Measurements from ENCODE around the gene ALPG.
A peak's percentile ranks its signal among the peaks of the same experiment; 100 is the strongest.
"Not testable (repeated sequence)": the region's sequence is repeated elsewhere in the genome, so short reads cannot be mapped to it uniquely, and the experiment has no call there.

The ALPG gene

DNA sequence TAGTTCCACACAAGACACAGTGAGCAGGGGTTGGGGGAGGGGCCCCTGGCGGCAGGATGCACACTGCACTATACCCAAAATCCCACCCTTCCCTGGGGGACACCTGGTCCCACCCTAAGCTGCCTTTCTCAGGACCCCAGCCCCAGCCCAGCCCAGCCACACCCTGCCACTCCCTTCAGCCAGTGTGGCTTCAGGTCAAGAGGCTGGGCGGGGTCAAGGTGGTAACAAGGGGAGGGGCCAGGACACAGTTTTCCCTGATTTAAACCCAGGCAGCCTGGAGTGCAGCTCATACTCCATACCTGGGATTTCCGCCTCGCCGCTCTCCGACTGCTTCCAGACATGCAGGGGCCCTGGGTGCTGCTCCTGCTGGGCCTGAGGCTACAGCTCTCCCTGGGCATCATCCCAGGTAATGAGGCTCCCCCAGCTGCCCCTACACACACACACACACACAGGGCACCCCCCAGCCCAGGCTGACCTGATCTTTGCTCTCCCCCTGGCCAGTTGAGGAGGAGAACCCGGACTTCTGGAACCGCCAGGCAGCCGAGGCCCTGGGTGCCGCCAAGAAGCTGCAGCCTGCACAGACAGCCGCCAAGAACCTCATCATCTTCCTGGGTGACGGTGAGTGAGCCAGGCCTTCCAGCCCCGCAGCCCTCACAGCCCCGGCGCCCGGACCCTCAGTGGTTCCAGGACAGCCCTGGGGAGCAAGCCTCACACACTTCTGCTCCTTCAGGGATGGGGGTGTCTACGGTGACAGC is at the start of gene ALPG:
Gene ALPG, plus strand, starts transcription at position 289 of the 755 bp plus-strand sequence. Its CDS starts 51 bp downstream, at position 340.
- DNase-seq = no peak

- DNase-seq = no peak
Measured at GRCh38 chr2:232361646-232362045, 45.0 kb upstream of the ALPG start.

DNA sequence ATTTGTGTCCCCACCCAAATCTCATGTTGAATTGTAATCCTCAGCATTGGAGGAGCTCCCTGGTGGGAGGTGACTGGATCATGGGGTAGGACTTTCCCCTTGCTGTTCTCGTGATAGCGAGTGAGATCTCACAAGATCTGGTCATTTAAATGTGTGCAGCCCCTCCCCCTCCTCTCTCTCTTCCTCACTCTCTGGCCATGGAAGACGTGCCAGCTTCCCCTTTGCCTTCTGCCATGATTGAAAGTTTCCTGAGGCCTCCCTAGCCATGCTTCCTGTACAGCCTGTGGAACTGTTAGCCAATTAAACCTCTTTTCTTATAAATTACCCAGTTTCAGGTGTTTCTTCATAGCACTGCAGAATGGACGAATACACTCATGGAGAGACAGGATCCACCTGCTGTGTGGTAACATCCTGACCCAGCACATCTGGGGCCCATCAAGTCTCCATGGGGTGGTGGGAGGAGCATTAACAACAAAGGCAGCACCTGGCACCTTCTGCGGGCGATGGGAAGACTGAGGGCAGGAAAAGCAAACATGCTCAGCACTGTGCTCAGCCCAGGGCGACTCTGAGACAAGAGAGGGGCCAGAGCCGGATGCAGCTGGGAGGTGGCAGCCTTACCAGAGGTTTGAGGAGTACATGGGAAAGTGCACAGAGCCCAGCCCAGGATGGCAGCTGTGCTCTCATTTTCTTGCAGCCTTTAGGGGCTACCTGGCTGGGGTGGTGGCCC is 44.3 kb upstream of the ALPG start:
- no peak for DNase-seq

GRCh38 chr2:232363064-232363783 is 43.4 kb upstream of the ALPG start:
- not testable (repeated sequence) for DNase-seq

GRCh38 chr2:232363784-232364615 is 42.6 kb upstream of the ALPG start:
- no peak for DNase-seq

DNA sequence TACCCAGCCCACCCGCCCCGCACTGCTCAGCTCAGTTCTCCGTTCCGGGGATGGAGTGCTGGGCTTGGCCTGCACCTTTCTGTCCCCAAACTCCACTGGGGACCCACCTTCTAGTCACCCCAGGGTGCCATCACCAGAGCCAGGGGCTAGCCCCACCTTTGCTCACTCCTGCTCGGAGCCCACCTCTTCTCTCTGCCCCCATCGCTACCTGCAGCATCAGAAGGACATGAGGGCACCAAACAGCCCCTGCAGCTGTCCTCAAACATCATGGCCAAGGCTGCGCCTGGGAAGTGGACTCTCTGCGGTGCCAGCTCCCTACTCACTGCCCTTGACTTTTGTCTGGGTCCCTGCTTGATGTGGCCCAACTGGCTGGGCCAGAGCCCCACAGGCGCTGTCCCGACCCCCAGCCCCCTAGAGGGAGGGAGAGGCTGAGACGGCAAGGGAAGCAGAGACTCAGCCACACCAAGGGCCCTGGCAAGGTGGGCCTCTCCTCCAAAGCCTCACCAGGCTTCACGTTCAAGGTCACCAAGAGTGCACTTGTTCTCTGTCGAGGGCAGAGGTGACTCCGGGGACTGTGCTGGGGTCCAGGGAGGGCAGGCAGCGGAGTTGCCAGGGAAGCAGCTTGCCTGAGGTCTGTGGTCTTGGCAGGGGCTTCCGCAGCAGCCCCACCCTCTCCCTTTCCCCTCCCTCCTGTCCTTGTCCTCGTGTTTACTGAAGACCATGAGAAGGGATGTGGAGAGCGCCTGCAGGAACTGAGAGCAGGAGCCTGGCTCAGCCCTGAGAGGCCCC is 41.6 kb upstream of the ALPG start:
- DNase-seq = not testable (repeated sequence)

DNA sequence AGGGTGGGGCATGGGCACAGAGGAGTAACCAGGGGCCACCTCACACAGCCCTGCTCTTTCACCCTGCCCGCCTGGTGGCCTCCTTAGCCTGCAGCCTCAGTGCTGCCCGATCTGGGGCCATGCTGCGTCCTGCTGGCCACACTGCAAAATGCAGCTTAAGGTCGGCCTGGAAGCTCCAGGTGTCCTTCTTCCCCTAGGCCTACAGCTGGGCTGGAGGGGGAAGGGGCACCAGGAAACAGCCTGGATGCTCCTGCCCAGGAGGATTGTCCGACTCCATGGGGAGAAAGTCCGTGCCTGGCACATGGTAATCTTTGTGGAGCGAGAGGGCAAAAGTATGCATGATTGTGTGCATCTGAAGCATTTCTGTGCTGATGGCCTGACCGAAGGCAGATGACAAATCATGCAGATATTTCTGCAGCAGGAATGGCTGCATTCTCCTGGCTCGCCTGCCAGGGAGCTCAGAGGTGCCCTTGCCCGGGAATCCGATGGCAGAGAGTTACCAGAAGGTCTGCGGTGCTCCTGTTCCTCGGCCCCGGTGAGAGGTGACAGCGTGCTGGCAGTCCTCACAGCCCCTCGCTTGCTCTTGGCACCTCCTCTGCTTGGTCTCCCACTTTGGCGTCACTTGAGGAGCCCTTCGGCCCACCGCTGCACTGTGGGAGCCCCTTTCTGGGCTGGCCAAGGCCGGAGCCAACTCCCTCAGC is 40.9 kb upstream of the ALPG start:
- DNase-seq = peak in 1 of 2 experiments; percentile 61

DNA sequence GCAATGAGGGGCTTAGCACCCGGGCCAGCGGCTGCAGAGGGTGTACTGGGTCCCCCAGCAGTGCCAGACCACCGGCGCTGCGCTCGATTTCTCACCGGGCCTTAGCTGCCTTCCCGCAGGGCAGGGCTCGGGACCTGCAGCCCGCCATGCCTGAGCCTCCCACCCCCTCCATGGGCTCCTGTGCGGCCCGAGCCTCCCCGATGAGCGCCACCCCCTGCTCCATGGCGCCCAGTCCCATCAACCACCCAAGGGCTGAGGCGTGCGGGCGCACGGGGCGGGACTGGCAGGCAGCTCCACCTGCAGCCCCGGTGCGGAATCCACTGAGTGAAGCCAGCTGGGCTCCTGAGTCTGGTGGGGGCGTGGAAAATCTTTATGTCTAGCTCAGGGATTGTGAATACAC is 40.2 kb upstream of the ALPG start:
- peak in 1 of 2 experiments; percentile 10 for DNase-seq

- no peak for DNase-seq
Measured at GRCh38 chr2:232367016-232367415, 39.6 kb upstream of the ALPG start.

DNA sequence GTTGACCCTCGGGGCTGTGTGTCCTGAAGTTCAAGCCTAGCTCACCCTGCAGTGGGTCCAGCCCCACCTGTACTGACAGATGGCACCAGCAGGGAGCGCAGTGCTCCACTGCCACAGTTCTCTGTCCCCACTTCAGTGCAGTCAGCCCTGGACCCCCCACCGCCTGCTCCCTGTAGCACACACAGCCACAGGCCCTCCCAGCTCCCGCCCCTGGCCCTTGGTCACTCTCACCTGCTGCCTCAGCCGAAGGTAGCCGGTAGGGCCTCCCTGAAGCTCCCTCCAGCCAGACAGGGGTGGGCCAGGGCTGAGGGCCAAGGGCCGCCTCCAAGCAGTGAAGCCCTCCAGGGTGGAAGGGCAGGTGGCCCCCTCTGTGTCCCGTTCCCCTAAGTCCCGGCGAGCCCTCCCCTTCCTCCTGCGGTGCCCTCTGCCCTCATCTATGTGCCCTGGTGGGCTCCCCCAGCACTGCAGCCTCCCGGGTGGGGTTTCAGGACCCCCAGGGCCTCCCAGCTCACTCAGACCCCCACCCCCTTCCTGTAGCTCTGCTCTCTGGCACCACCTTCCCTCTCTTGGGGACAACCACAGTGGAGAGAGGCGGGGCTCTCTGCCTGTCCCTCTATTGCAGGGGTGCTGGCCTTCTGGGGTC is 38.9 kb upstream of the ALPG start:
- DNase-seq = no peak

DNA sequence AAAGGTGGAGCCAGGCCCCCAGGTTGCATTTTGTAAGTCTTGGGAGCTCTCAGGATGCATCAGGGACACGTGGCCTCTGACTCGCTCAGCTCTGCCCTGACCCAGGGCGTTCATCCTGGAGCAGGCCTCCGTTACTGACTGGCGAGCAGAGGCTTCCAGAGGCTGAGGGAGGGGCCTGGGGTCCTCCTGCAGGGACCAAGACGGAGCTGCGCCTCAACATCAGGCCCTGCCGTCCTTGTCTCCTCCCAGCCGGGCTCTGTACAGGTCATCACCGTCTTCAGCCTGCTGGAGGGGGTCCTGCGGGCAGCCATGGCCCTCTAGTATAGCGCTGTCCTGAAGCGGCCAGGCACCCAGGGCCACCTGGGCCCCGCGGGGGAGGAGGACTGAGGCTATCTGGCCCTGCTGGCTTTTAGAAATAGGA is 38.3 kb upstream of the ALPG start:
- no peak for DNase-seq

DNA sequence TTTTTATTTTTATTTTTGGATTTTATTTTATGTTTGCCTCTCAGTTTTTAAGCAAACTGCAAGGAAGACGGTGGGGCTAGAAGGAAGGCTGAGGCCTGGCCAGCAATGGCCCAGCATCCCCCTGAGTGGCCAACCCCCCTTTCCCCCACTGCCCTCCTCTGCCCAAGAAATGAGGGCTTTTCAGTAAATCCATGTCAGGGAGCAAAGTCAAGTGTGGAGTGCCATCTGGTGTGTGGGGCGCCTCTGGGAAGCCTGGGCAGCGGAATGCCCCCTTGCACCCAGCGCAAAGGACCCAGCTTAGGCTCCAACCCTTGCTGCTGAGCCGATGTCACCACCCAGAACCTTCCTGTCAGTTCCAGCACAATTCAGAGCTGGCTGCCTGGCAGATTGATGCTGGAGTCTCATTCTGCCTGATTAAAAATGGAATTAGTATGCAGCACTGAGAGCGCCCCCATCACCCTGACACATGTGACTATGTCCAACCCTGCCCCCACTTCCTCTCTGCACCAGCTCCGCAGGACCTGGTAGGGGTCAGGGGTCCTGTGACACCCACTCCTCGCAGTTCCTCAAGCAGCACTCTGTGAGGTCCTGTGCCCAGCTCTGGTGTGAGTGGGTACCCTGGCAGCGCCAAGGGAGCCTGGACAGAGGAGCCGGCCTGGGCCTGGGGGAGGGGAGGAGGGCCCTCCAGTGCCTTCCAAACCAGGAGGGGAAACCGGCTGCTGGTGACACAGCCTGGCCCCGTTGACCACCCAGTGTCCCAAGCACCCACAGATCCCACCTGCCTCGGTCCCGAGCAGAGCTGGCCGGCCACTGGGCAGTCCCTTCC is 37.3 kb upstream of the ALPG start:
- DNase-seq = no peak

GRCh38 chr2:232370007-232370406 is 36.6 kb upstream of the ALPG start:
- not testable (repeated sequence) for DNase-seq

- no peak for DNase-seq
Measured at GRCh38 chr2:232372231-232373208, 34.1 kb upstream of the ALPG start.

- DNase-seq = peak in 1 of 2 experiments; percentile 17
Measured at GRCh38 chr2:232374356-232374755, 32.3 kb upstream of the ALPG start.

GRCh38 chr2:232375164-232375563 is 31.5 kb upstream of the ALPG start:
- no peak for DNase-seq

DNA sequence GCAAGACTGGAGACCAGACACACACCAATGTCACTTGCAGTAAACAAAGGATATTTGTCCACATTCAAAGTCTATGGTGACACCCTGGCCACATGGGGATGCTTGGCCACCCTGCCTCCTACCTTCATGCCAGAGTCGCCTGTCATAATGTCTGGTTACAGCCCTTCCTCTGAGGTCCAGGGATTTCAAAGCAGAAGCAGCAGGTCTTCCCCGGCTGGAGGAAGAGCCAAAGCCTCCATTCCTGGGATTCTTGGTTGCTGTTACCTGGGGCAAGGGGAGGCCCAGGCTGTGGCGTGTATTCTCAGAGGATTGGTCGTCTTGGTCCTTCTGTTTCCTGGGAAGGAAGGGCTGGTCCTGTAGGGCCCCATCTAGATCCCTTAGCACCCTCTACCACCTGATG is 30.4 kb upstream of the ALPG start:
- DNase-seq = no peak

GRCh38 chr2:232376713-232377112 is 29.9 kb upstream of the ALPG start:
- no peak for DNase-seq

Measured in NCI-H526 (cell line).